ENCODE results near the gene ZBTB47. TPM values are rescaled to one million over a fixed set of nuclear protein-coding genes. Genes with fewer than 3 reads are reported as not detected.

Gene ZBTB47
- total and polyA plus RNA-seq, 2 donors (not counting 1 experiment from before 2014, with no cell fraction given) = 15.6 to 49.4 TPM

GRCh38 chr3:42691816-42692666 lies 38.5 kb downstream of the ZBTB47 start:
- Histone ChIP-seq H3K36me3 (ENCODE audit: control insufficient read depth, insufficient read depth, low read length) (no peaks in the 10 kb centered on the region), H3K4me2 (ENCODE audit: extremely low read depth, insufficient read depth, low read length) (no peak overlapping the region), H3K4me1 (ENCODE audit: control insufficient read depth, extremely low read depth, insufficient read depth, low read length) (no peaks in the 10 kb centered on the region), H2AFZ (ENCODE audit: low read length) (no peak overlapping the region), H3K4me3 (replicated peaks in 1 of 4; ENCODE audit: control extremely low read depth in 1 of 4, insufficient read depth in 1 of 4, low read depth in 3 of 4, low read length in 4 of 4) (no peak overlapping the region), H3K9me3 (ENCODE audit: control insufficient read depth, insufficient read depth, low read depth, low read length) (no peaks in the 10 kb centered on the region), H4K20me1 (ENCODE audit: control insufficient read depth, extremely low read depth, insufficient read depth, low read length) (no peaks in the 10 kb centered on the region), H3K9ac (ENCODE audit: insufficient read depth, low read length) (no peak overlapping the region), H3K79me2 (ENCODE audit: control insufficient read depth, insufficient read depth, low read length) (no peaks in the 10 kb centered on the region), H3K27me3 (ENCODE audit: control insufficient read depth, insufficient read depth, low read length) (peaks cover 16% of the 10 kb centered on the region), H3K27ac (ENCODE audit: insufficient read depth, low read length) (no peak overlapping the region)
- no peak for TF ChIP-seq EZH2 (IDR thresholded peaks at IDR 0.05; ENCODE audit: low read length, missing control alignments)
- TF ChIP-seq CTCF (conservative IDR thresholded peaks at IDR 0.05 in 1 of 2, IDR thresholded peaks at IDR 0.05 in 1 of 2; ENCODE audit: low read depth in 1 of 2, low read length in 2 of 2) = no peak
- no peak for DNase-seq (ENCODE audit: low read depth in 2 of 2)

GRCh38 chr3:42692667-42693529 lies 39.4 kb downstream of the ZBTB47 start:
- Histone ChIP-seq H3K27me3 (ENCODE audit: control insufficient read depth, insufficient read depth, low read length) (peaks cover 16% of the 10 kb centered on the region), H2AFZ (ENCODE audit: low read length) (no peak overlapping the region)

More at GRCh38 chr3:42692667-42693529, 39.4 kb downstream of the ZBTB47 start:
- Histone ChIP-seq H3K36me3 (ENCODE audit: control insufficient read depth, insufficient read depth, low read length) (no peaks in the 10 kb centered on the region), H3K4me2 (ENCODE audit: extremely low read depth, insufficient read depth, low read length) (no peak overlapping the region), H3K27ac (ENCODE audit: insufficient read depth, low read length) (no peak overlapping the region), H3K79me2 (ENCODE audit: control insufficient read depth, insufficient read depth, low read length) (no peaks in the 10 kb centered on the region), H3K9me3 (ENCODE audit: control insufficient read depth, insufficient read depth, low read depth, low read length) (no peaks in the 10 kb centered on the region), H4K20me1 (ENCODE audit: control insufficient read depth, extremely low read depth, insufficient read depth, low read length) (no peaks in the 10 kb centered on the region), H3K4me3 (replicated peaks in 1 of 4; ENCODE audit: control extremely low read depth in 1 of 4, insufficient read depth in 1 of 4, low read depth in 3 of 4, low read length in 4 of 4) (no peak overlapping the region), H3K9ac (ENCODE audit: insufficient read depth, low read length) (no peak overlapping the region), H3K4me1 (ENCODE audit: control insufficient read depth, extremely low read depth, insufficient read depth, low read length) (no peaks in the 10 kb centered on the region)
- no peak for DNase-seq (ENCODE audit: low read depth in 2 of 2)
- TF ChIP-seq EZH2 (IDR thresholded peaks at IDR 0.05; ENCODE audit: low read length, missing control alignments) = no peak
- TF ChIP-seq CTCF (conservative IDR thresholded peaks at IDR 0.05 in 1 of 2, IDR thresholded peaks at IDR 0.05 in 1 of 2; ENCODE audit: low read depth in 1 of 2, low read length in 2 of 2) = no peak

All from fibroblast of lung (primary cell).